Small intestine (tissue), 7 donors: ENCODE results near the gene FAM72B. TPM values are rescaled to one million over a fixed set of nuclear protein-coding genes. Genes with fewer than 3 reads are reported as not detected.
"Not testable (repeated sequence)": the region's sequence is repeated elsewhere in the genome, so short reads cannot be mapped to it uniquely, and the experiment has no call there.

Experiments
- DNase-seq, 2 donors: peaks; one replicate each; pipeline versions ENCODE4 v3.0.0 to v3.0.0-alpha.2; 2013
- FAIRE-seq: peaks from 2 replicates; lab custom pipeline; 2012; peaks lifted over from hg19 to GRCh38; lab: Jason Lieb, UNC
- H3K27ac ChIP-seq, 3 donors: one replicate each; pipeline ENCODE4 v1.5.1; 2013; ENCODE audit warnings: low read length in 2 of 3, mild to moderate bottlenecking in 2 of 3, control low read depth in 1 of 3, inconsistent platforms in 1 of 3, low read depth in 1 of 3, moderate library complexity in 1 of 3
- H3K27me3 ChIP-seq, 3 donors: one replicate each; pipeline ENCODE4 v1.6.1; 2013; ENCODE audit warnings: low read length in 3 of 3, inconsistent platforms in 1 of 3; ENCODE audit not compliant: control insufficient read depth in 3 of 3, insufficient read depth in 3 of 3
- H3K36me3 ChIP-seq, 3 donors: one replicate each; pipeline ENCODE4 v1.6.1; 2013; ENCODE audit warnings: low read length in 3 of 3, inconsistent platforms in 1 of 3, low read depth in 1 of 3, mild to moderate bottlenecking in 1 of 3, moderate library complexity in 1 of 3; ENCODE audit not compliant: control insufficient read depth in 3 of 3, insufficient read depth in 2 of 3
- H3K4me1 ChIP-seq, 3 donors: one replicate each; pipeline ENCODE4 v1.6.1; 2013; ENCODE audit warnings: low read length in 2 of 3, inconsistent platforms in 1 of 3, low read depth in 1 of 3, mild to moderate bottlenecking in 1 of 3, moderate library complexity in 1 of 3; ENCODE audit not compliant: control insufficient read depth in 3 of 3, insufficient read depth in 2 of 3
- H3K4me3 ChIP-seq, 3 donors: one replicate each; pipeline ENCODE4 v1.5.1; 2013; ENCODE audit warnings: low read length in 3 of 3, control low read depth in 1 of 3, inconsistent platforms in 1 of 3, low read depth in 1 of 3, mild to moderate bottlenecking in 1 of 3, moderate library complexity in 1 of 3
- H3K9me3 ChIP-seq, 2 donors: one replicate each; pipeline ENCODE4 v1.6.1; 2013; ENCODE audit warnings: low read depth in 1 of 2, low read length in 1 of 2; ENCODE audit not compliant: control insufficient read depth in 2 of 2, insufficient read depth in 1 of 2
- WGBS, 3 donors: extraction: QIAGEN DNeasy Blood & Tissue Kit; methylation state at CpG; one replicate each; pipeline ENCODE4 v1.1.7; 2013; 5-methylcytosine and 5-hydroxymethylcytosine counted together
- polyA plus RNA-seq, 4 donors: library from polyadenylated mRNA; stranded (reverse) in 3 of 4; unstranded in 1 of 4; fragments of 200-250 nt in 3 of 4; fragments of 120-200 nt in 1 of 4; gene quantifications; one replicate each; pipeline versions ENCODE4 v1.2.1 to v1.2.3, GENCODE V29; 2013
- donor health status: healthy with polysubstance abuse.
- donor health status: control.
- donor health status: control.
- donor health status: Bipolar disorder and iron deficiency.
- donor health status: healthy.

The FAM72B gene
- polyA plus RNA-seq, 4 donors = 0.22 to 3.6 (median 2.1) TPM; not detected in 1

DNA sequence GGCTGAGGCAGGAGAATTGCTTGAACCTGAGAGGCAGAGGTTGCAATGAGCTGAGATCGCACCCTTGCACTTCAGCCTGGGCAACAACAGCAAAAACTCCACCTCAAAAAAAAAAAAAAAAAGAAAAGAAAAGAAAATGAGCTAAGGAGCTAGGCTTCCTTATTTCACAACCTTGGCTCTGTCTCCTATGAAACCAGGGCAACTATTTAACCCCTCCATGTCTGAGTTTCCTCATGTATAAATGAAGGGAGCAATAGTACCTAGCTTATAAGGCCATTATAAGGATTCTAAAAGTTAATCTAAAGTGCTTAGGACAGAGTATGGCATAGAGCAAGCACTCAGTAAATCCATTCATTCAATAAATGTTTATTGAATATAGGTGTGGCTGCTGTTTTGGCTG lies 32.8 kb downstream of the FAM72B start:
- not testable (repeated sequence) for H3K9me3 ChIP-seq, H3K4me1 ChIP-seq, H3K27me3 ChIP-seq, H3K36me3 ChIP-seq, H3K27ac ChIP-seq, FAIRE-seq, H3K4me3 ChIP-seq, DNase-seq
- WGBS, 3 donors = 38 to 67% (median 40%) methylated on average over 1 of the region's 1 CpG

GRCh38 chr1:121148489-121149190 lies 35.5 kb downstream of the FAM72B start:
- H3K27me3 ChIP-seq, FAIRE-seq, H3K27ac ChIP-seq, H3K4me3 ChIP-seq, H3K4me1 ChIP-seq, H3K9me3 ChIP-seq, H3K36me3 ChIP-seq, DNase-seq: not testable (repeated sequence)
- WGBS, 3 donors = 0% methylated on average over 1 to 2 of the region's 9 CpGs

GRCh38 chr1:121140393-121140792 lies 43.7 kb downstream of the FAM72B start:
- not testable (repeated sequence) for H3K36me3 ChIP-seq, FAIRE-seq, H3K27me3 ChIP-seq, DNase-seq, H3K4me1 ChIP-seq, H3K9me3 ChIP-seq, H3K27ac ChIP-seq, H3K4me3 ChIP-seq
- no CpG with 5 or more reads among the region's 6 CpGs for WGBS, 3 donors

DNA sequence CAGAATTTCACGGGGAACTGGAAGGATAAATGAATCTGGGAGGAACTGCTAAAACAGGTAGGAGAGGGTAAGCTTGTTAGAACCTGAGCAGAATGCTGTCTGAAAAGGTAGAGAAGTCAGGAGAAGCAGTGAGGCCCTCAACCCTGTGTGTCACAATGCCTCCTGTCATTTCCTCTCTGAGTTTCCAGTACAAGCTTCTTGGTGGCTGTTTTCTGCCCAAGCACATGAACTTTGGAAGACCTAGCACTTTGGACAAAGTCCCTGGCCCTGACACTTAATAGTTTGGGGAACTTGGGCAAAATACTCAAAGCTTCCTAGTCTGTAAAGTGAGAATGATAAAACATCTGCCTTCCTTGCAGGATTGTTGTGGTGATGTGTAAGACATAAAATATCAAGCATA lies 52.6 kb downstream of the FAM72B start:
- no CpG with 5 or more reads among the region's 1 CpG for WGBS, 3 donors
- H3K4me3 ChIP-seq, FAIRE-seq, H3K36me3 ChIP-seq, H3K9me3 ChIP-seq, DNase-seq, H3K27me3 ChIP-seq, H3K4me1 ChIP-seq, H3K27ac ChIP-seq: not testable (repeated sequence)

GRCh38 chr1:121118480-121118824 lies 65.7 kb downstream of the FAM72B start:
- DNase-seq = peak in 1 of 2 donors; percentile 8
- H3K27me3 ChIP-seq, H3K9me3 ChIP-seq, H3K36me3 ChIP-seq, H3K4me1 ChIP-seq, FAIRE-seq: not testable (repeated sequence)
- H3K27ac ChIP-seq = peak overlapping the region in 2 of 3 donors; percentile 42 to 49
- H3K4me3 ChIP-seq = peak overlapping the region in 1 of 3 donors; percentile 36
- 3 to 16% (median 13%) methylated on average over 3 to 17 of the region's 20 CpGs for WGBS, 3 donors

Other genes with a start within 250 kb of the FAM72B start
- 1 to 10 TPM; 1.1 to 3.7 (median 2.2) TPM for gene SRGAP2C, start 635 bp upstream of the FAM72B start, polyA plus RNA-seq